Measurements from ENCODE around the gene HSD11B1L. TPM values are rescaled to one million over a fixed set of nuclear protein-coding genes. Genes with fewer than 3 reads are reported as not detected.

HSD11B1L gene
- total RNA-seq, 1 experiment from 2014 or later, result 6.0 TPM

GRCh38 chr19:5678071-5678718, 2.6 kb upstream of the HSD11B1L start:
- ATAC-seq (no peak), DNase-seq (ENCODE audit: low read depth, low spot score) (no peak)
- H3K27ac ChIP-seq (ENCODE audit: low read length), result no peak overlapping the region
- in situ Hi-C loops (cut with HindIII; ENCODE audit: low pct_unique_long_range_greater_than_20kb, low sequenced_read_pairs) (no loop called here), intact Hi-C loops (cut with micrococcal nuclease; ENCODE audit: unreplicated experiment) (no loop called here)
- POLR2A ChIA-PET, result no interaction called here
- H3K9me3 ChIP-seq (ENCODE audit: control insufficient read depth, insufficient read depth, low read depth, low read length), result no peaks in the 10 kb centered on the region
- no peak overlapping the region for H3K4me3 ChIP-seq (ENCODE audit: low read depth in 2 of 2, low read length in 2 of 2)
- no TSS peak for BruUV-seq (replicated peaks)
- H3K36me3 ChIP-seq (ENCODE audit: control insufficient read depth, insufficient read depth, low read length), result peaks cover 5% of the 10 kb centered on the region; the same call in 1 of the 2 replicates
- CTCF ChIA-PET, result no interaction called here
- no peaks in the 10 kb centered on the region for H3K4me1 ChIP-seq (ENCODE audit: control insufficient read depth, insufficient read depth, low read length)
- TF ChIP-seq CTCF (IDR thresholded peaks at IDR 0.05) (no peak), SIN3A (IDR thresholded peaks at IDR 0.05; ENCODE audit: borderline replicate concordance, insufficient read depth, low read depth, low read length) (no peak), POLR2AphosphoS5 (IDR thresholded peaks at IDR 0.05; ENCODE audit: low read depth, low read length) (no peak), TCF7L2 (IDR thresholded peaks at IDR 0.05; ENCODE audit: low read depth, low read length) (no peak)
- TF ChIP-seq, protein P1, sequence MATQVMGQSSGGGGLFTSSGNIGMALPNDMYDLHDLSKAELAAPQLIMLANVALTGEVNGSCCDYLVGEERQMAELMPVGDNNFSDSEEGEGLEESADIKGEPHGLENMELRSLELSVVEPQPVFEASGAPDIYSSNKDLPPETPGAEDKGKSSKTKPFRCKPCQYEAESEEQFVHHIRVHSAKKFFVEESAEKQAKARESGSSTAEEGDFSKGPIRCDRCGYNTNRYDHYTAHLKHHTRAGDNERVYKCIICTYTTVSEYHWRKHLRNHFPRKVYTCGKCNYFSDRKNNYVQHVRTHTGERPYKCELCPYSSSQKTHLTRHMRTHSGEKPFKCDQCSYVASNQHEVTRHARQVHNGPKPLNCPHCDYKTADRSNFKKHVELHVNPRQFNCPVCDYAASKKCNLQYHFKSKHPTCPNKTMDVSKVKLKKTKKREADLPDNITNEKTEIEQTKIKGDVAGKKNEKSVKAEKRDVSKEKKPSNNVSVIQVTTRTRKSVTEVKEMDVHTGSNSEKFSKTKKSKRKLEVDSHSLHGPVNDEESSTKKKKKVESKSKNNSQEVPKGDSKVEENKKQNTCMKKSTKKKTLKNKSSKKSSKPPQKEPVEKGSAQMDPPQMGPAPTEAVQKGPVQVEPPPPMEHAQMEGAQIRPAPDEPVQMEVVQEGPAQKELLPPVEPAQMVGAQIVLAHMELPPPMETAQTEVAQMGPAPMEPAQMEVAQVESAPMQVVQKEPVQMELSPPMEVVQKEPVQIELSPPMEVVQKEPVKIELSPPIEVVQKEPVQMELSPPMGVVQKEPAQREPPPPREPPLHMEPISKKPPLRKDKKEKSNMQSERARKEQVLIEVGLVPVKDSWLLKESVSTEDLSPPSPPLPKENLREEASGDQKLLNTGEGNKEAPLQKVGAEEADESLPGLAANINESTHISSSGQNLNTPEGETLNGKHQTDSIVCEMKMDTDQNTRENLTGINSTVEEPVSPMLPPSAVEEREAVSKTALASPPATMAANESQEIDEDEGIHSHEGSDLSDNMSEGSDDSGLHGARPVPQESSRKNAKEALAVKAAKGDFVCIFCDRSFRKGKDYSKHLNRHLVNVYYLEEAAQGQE (IDR thresholded peaks at IDR 0.05; ENCODE audit: insufficient read depth in 1 of 2, low read depth in 2 of 2, low read length in 1 of 2), result no peak
- no peaks in the 10 kb centered on the region for H3K27me3 ChIP-seq (ENCODE audit: control insufficient read depth, insufficient read depth, low read length)

DNA sequence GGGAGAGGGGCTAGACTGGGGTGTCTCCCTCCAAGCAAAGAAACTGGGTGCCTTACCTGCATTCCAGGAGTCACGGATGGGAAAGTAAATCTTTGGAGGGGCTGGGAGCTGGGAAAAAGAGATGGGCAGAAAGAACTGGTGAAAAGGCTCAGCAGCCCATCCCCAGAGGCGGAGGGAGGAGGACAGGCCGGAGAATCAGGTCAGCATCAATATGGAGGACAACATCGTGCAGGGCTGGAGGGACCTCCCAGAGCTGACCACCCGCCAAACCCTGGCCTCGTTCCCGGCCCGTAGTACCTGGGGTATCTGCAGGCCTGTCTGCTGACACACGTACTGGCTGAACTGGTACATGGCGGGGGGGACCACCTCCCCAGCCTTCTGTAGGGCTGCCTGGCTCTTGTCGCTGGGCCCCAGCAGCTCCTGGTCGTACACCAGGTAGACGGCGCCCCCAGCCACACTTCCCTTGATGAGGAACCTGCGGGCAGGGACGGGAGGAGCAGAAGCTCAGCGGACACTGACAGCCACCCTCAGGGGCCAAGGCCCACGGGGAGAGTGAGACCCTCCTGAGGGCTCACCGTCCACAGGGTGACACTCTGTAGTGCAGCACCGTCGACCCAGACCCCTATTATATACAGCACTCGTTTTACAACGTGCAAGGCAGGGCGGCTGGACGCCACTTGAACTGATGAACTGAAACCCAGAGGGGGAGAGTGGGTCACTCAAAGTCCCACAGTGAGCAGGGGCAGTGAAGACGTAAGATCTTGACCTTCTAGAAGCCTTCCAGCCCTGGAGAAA, 1.3 kb upstream of the HSD11B1L start:
- DNase-seq (ENCODE audit: low read depth, low spot score) (no peak), ATAC-seq (no peak)
- in situ Hi-C loops (cut with HindIII; ENCODE audit: low pct_unique_long_range_greater_than_20kb, low sequenced_read_pairs), result no loop called here
- Histone ChIP-seq H3K4me1 (ENCODE audit: control insufficient read depth, insufficient read depth, low read length) (no peaks in the 10 kb centered on the region), H3K36me3 (ENCODE audit: control insufficient read depth, insufficient read depth, low read length) (peaks cover 5% of the 10 kb centered on the region; the same call in 1 of the 2 replicates), H3K27me3 (ENCODE audit: control insufficient read depth, insufficient read depth, low read length) (no peaks in the 10 kb centered on the region), H3K9me3 (ENCODE audit: control insufficient read depth, insufficient read depth, low read depth, low read length) (no peaks in the 10 kb centered on the region), H3K27ac (ENCODE audit: low read length) (peak overlapping the region; percentile 94), H3K4me3 (ENCODE audit: low read depth in 2 of 2, low read length in 2 of 2) (peak overlapping the region; percentile 72 to 96)
- CTCF ChIA-PET, result no interaction called here
- no peak for TF ChIP-seq CTCF (IDR thresholded peaks at IDR 0.05)
- no peak for TF ChIP-seq TCF7L2 (IDR thresholded peaks at IDR 0.05; ENCODE audit: low read depth, low read length)
- no peak for TF ChIP-seq SIN3A (IDR thresholded peaks at IDR 0.05; ENCODE audit: borderline replicate concordance, insufficient read depth, low read depth, low read length)
- TF ChIP-seq, protein P1 (IDR thresholded peaks at IDR 0.05; ENCODE audit: insufficient read depth in 1 of 2, low read depth in 2 of 2, low read length in 1 of 2), result no peak
- no peak for TF ChIP-seq POLR2AphosphoS5 (IDR thresholded peaks at IDR 0.05; ENCODE audit: low read depth, low read length)
- POLR2A ChIA-PET, result no interaction called here
- intact Hi-C loops (cut with micrococcal nuclease; ENCODE audit: unreplicated experiment), result no loop called here
- TSS peak; percentile 89 for BruUV-seq (replicated peaks)
